Stimulated activated CD8-positive, alpha-beta memory T cell treated with anti-CD3 and anti-CD28 coated beads, Interleukin-12 subunit alpha, Interleukin-12 subunit beta, amount 100 ng/mL, for 24 hours (primary cell): ENCODE measurements around the gene CALCR.
"Not testable (repeated sequence)": the region's sequence is repeated elsewhere in the genome, so short reads cannot be mapped to it uniquely, and the experiment has no call there.

Source experiments
- DNase-seq: peaks from one replicate; pipeline ENCODE4 v3.0.0-alpha.2; 2020; ENCODE audit errors: extremely low read depth

CALCR gene

DNA sequence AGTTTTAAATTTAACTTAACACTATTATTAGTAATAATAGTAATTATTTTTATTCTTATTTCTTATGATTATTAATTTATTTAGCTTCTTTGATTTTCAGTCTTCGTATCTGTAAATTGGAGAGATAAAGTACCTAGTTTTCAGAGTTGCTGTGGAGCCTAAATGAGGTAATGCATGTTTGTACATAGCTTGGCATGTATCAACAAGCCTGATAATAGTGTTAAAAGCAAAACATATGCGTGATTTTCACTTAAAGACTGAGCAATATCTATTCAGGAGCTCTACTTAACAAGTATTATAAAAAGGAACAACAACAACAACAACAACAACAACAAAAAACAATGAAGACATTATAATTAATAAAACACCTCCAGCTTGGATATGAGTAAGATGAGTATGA is 12.4 kb downstream of the CALCR start:
- no peak for DNase-seq

GRCh38 chr7:93559639-93560491 is 14.7 kb downstream of the CALCR start:
- no peak for DNase-seq

- DNase-seq: no peak
These were observed 15.6 kb downstream of the CALCR start for GRCh38 chr7:93558705-93559614.

DNA sequence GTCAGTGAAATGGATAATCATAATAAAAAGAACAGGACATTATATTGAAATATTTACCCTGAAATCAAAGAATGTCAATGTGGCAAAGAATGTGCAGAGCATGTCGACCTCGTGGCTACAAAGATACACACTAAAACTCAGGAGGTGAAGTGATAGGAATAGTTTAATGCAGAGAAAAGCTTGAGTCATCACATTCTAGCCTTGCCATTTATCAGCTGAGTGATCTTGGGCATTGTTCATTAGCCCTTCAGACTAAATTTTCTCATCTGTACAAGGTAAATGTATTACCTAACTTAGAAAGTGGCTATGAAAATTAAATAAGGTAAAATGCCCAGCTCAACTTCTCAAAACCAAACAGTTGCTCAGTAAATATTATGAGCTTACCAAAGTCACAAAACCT is 22.6 kb downstream of the CALCR start:
- DNase-seq: no peak

DNA sequence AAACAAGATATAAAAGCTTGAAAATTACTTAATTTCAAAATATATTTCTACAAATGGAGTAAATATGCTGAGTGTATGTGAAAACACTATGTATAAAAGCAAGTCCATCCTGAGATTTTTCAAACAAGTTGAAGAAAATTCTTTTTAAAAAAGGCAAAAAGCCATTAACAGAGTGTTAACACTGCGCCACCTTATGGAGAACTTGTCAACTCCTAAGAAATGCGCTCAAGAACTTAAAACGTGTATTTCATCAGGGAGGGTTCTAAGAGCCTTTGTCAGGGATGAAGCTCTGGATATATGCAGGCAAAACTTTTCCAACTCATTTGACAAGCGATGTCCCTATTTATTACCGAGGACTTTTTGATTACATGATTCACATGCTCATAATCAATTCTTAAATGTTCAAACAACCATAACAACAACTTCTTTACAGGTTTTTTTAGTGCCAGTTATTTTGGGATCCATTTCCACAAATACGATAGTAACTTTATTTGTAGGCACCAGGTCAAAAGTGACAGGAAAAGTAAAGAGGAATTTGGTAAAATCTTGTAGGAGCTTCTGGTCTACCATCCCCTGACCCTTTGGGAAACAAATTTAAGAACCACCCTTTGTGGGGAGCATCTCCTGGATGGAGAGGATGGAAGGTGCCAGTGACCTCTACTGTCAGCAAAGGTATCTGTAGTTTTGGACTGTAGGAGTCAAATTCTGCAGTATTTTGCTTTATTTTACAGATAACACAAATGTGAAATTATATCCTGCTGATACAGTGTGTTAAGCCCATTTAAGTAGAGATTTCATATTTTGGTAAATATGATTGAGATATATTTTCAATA is 23.2 kb downstream of the CALCR start:
- no peak for DNase-seq

DNA sequence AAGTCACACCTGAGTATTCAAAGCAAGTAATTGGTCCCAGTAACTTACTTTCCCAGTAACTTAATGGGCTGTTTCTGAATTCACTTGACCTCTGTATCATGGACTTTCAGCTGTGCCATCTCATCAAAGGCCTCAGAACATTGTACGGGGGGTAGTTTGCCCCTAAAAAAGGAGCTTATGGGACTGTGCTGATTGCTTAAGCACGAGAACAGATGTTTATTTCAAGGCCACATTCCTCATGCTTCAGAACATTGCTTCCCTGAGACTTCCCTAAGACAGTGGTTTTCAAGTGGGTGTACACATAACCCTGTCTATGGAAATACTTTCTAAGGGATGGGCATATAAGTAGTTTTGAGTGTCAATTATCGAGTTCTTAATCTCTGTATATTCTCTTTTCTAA is 26.8 kb downstream of the CALCR start:
- DNase-seq: no peak

DNA sequence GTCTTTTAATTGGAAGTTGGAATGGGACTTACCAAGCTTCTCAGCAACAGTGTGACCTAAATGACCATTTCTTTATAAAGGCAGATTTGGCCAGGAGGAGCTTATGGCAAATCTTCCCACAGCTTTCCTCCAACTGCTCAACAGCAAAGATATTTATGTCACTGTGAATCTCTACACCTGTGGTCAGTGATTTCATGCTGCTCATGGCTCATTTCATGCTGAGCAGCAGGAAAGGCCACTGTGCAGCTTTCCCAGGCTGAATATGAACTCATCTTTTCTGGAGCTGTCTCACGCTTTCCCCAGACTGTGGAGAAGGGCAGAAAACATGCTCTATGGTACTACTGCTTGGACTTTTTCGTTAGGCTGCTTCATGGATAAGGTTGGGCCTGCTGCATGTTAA is 29.8 kb downstream of the CALCR start:
- no peak for DNase-seq

DNA sequence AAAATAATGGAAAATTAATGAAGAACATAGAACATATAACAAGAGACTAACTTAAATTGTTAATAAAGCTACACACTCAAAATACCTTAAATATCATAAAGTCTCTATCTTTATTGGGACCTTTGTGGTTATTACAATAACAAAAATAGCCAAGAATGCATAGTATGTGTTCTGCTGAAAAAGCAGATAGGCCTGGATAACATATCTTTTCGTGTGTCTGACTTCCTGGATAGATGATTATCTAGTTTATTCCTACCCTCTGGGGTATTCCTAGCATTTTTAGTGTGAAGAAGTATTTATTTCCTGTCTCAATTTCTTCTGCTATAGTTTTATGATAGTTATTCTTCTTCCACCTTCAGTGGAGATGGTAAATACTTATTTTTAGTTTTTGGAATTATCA is 36.5 kb downstream of the CALCR start:
- no peak for DNase-seq

GRCh38 chr7:93535616-93536015 is 38.9 kb downstream of the CALCR start:
- DNase-seq: no peak

GRCh38 chr7:93530701-93531100 is 43.8 kb downstream of the CALCR start:
- DNase-seq: no peak

DNA sequence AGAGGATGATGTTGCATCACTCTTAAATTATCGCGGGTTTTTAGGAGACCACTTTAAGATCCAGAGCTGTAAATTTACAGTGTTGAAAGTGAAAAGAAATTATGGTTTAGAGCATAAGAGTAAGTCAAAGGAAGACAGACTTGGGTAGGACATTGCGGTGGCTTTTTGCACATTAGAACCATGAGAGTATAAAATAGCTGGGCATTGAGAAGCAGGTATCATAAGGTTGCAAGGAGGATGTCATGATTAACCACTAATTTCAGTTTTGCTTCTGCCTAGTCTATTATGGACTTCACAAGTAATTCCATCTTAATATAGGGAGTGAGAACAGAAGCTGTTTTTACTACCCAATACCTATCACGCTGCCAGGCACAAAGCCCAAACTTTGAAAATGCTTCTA is 57.7 kb downstream of the CALCR start:
- no peak for DNase-seq

DNA sequence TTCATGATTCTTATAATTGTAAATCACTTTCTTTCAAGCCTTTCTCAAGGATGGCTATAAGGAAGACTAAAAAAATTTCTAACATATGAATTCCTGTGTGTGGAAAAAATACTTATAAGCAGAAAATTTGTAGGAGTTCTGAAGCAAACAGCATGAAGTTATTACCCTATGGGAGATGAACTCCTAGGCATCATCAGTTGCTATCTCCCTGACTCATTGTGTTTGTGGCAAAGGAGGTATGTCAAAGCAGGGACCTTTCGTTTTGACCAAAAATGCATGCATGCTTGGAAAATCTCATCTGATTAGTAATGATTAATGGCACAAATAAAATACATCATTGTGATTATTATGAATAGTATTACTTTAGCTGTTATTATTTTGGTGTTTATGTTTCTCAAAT is 59.4 kb downstream of the CALCR start:
- no peak for DNase-seq

DNA sequence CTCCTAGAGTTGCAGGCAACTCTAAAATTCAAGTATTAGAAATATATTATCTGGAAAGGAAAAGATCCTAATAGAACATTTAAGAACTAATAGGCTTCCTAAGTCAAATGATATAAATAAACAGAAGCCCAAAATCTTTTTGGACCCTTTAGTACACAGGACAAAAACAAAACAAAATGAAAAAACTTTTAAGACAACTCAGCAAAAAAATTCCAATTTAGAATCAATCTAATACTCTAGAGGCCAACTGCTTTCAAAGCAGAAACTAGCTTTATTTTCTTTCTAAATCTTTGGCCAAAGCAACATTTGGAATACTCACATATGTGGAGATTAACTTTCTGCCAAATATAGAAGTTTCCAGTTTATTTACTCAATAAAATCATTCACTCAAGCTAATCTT is 65.2 kb downstream of the CALCR start:
- DNase-seq: no peak

DNA sequence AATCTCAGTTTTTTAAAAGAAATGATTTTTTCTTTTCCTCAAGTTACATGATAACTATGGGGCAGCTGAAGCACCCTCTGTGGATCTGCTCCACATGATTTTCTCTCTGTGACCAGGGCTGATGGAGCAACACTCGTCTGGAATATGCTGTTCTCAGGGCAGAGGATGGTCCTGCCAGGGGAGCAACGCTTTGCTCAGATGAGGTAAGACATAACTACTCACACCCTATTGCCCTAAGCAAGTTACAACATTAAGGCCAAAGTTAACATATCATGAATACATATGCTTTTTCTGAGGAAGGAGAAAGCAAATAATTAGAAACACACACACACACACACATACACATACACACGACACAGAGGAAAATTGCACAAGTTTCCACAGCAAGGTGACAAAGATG is 71.4 kb downstream of the CALCR start:
- DNase-seq: no peak

DNA sequence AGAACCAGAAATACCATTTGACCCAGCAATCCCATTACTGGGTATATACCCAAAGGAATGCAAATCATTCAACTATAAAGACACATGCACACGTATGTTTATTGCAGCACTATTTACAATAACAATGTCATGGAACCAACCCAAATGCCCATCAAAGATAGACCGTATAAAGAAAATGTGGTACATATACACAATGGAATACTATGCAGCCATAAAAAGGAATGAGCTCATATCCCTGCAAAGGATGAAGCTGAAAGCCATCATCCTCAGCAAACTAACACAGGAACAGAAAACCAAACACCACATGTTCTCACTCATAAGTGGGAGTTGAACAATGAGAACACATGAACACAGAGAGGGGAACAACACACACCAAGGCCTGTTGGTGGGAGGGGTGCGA is 82.7 kb downstream of the CALCR start:
- DNase-seq: not testable (repeated sequence)

- no peak for DNase-seq
These were observed 97.8 kb downstream of the CALCR start for GRCh38 chr7:93476491-93477344.

- DNase-seq: no peak
These were observed 98.7 kb downstream of the CALCR start for GRCh38 chr7:93475811-93476210.

GRCh38 chr7:93471456-93471855 is 103.1 kb downstream of the CALCR start:
- no peak for DNase-seq

DNA sequence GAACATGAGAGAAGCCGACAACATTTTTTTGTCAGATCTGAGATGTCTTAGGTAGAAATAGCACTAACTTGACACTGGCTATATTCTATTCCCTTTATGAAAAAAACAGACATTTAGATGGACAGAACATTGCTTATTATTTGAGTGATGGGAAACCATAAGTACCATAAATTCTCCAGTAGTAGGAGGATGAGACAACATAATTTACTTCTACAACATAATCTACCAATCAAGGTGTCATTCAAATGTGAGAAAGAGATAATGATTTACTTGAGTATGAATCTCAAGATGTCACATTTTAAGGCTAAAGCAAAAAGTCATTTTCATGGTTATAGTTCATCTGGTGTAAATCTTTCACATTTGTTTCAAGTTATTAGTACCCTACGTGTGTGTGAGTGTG is 110.8 kb downstream of the CALCR start:
- no peak for DNase-seq

GRCh38 chr7:93461350-93461749 is 113.2 kb downstream of the CALCR start:
- DNase-seq: no peak

DNA sequence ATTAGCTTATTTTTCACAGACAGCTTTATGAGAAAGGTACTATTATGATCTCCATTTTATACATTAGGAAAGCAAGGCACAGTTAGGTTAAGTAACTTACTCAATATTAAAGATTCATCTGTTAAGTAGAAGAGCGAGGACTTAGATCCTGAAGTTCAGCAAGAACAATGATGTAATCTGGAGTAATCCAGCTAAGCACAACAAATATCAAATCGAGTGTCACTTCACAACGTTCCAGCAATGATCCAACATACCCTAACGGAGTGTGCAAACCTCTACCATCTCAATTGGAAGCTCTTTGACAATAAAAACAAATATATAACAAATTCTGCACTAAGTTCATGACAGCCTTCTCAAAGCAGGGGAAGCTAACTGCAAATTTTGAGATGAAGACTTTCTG is 121.3 kb downstream of the CALCR start:
- DNase-seq: no peak
